ENCODE measurements around the gene TCF4. TPM values are rescaled to one million over a fixed set of nuclear protein-coding genes. Genes with fewer than 3 reads are reported as not detected.

The TCF4 gene
- total RNA-seq, 1 donor from 2014 or later: 56.8 TPM

GRCh38 chr18:55579501-55580270 is 8.3 kb downstream of the TCF4 start:
- H3K27me3 Mint-ChIP-seq: no peaks in the 10 kb centered on the region
- H3K4me1 Mint-ChIP-seq (ENCODE audit: low read depth): peaks cover 37% of the 10 kb centered on the region
- H3K36me3 Mint-ChIP-seq (ENCODE audit: insufficient read depth): no peaks in the 10 kb centered on the region
- no peak for DNase-seq (ENCODE audit: low spot score, unreplicated experiment)
- H3K27ac Mint-ChIP-seq: peak overlapping the region; percentile 16
- H3K9me3 Mint-ChIP-seq (ENCODE audit: low read depth): no peaks in the 10 kb centered on the region
- no peak overlapping the region for H3K4me3 Mint-ChIP-seq (ENCODE audit: low read depth)
- no peak for TF ChIP-seq CTCF (IDR thresholded peaks at IDR 0.05; ENCODE audit: unreplicated experiment)

- H3K4me1 Mint-ChIP-seq (ENCODE audit: low read depth): peaks cover 34% of the 10 kb centered on the region
- H3K9me3 Mint-ChIP-seq (ENCODE audit: low read depth): no peaks in the 10 kb centered on the region
- no peak for TF ChIP-seq CTCF (IDR thresholded peaks at IDR 0.05; ENCODE audit: unreplicated experiment)
- DNase-seq (ENCODE audit: low spot score, unreplicated experiment): no peak
- no peak overlapping the region for H3K4me3 Mint-ChIP-seq (ENCODE audit: low read depth)
- H3K27me3 Mint-ChIP-seq: no peaks in the 10 kb centered on the region
- no peak overlapping the region for H3K27ac Mint-ChIP-seq
- H3K36me3 Mint-ChIP-seq (ENCODE audit: insufficient read depth): peaks cover 5% of the 10 kb centered on the region
These were observed 10.0 kb downstream of the TCF4 start for GRCh38 chr18:55577812-55578539.

- no peak for DNase-seq (ENCODE audit: low spot score, unreplicated experiment)
- Mint-ChIP-seq H3K36me3 (ENCODE audit: insufficient read depth) (peaks cover 10% of the 10 kb centered on the region), H3K4me1 (ENCODE audit: low read depth) (peaks cover 18% of the 10 kb centered on the region), H3K4me3 (ENCODE audit: low read depth) (no peak overlapping the region), H3K9me3 (ENCODE audit: low read depth) (no peaks in the 10 kb centered on the region), H3K27me3 (no peaks in the 10 kb centered on the region), H3K27ac (no peak overlapping the region)
- no peak for TF ChIP-seq CTCF (IDR thresholded peaks at IDR 0.05; ENCODE audit: unreplicated experiment)
These were observed 12.0 kb downstream of the TCF4 start for GRCh38 chr18:55576001-55576400.

GRCh38 chr18:55575066-55575465 is 12.9 kb downstream of the TCF4 start:
- H3K27me3 Mint-ChIP-seq: no peaks in the 10 kb centered on the region
- H3K4me1 Mint-ChIP-seq (ENCODE audit: low read depth): peaks cover 13% of the 10 kb centered on the region

More at GRCh38 chr18:55575066-55575465, 12.9 kb downstream of the TCF4 start:
- H3K9me3 Mint-ChIP-seq (ENCODE audit: low read depth): no peaks in the 10 kb centered on the region
- no peak for TF ChIP-seq CTCF (IDR thresholded peaks at IDR 0.05; ENCODE audit: unreplicated experiment)
- no peak for DNase-seq (ENCODE audit: low spot score, unreplicated experiment)
- H3K4me3 Mint-ChIP-seq (ENCODE audit: low read depth): no peak overlapping the region
- H3K27ac Mint-ChIP-seq: no peak overlapping the region
- peaks cover 13% of the 10 kb centered on the region for H3K36me3 Mint-ChIP-seq (ENCODE audit: insufficient read depth)
